CD14-positive monocyte (primary cell): ENCODE results near the gene ABL2. TPM values are rescaled to one million over a fixed set of nuclear protein-coding genes. Genes with fewer than 3 reads are reported as not detected.

Experiments used
- DNase-seq, 3 donors: peaks; one replicate each; pipeline ENCODE4 v3.0.0-alpha.2; 2011 to 2022
- H2AFZ ChIP-seq: 2 replicates; pipeline ENCODE4 v1.6.0; 2012; ENCODE audit warnings: mild to moderate bottlenecking, low read depth, low read length, inconsistent platforms; ENCODE audit not compliant: insufficient read depth, poor library complexity, severe bottlenecking
- H3K27ac ChIP-seq, 2 donors: 1 replicate in 1 of 2; 2 replicates in 1 of 2; pipeline ENCODE4 v1.5.1; 2012 to 2013; ENCODE audit warnings: low read length in 2 of 2, control low read depth in 1 of 2, inconsistent platforms in 1 of 2, low read depth in 1 of 2, mild to moderate bottlenecking in 1 of 2
- H3K27me3 ChIP-seq, 2 donors: one replicate each; pipeline versions ENCODE4 v1.6.0 to v1.6.1; 2011 to 2013; ENCODE audit warnings: low read length in 2 of 2; ENCODE audit not compliant: control insufficient read depth in 2 of 2, insufficient read depth in 2 of 2
- H3K36me3 ChIP-seq, 2 donors: replicated peaks in 1 of 2; 1 replicate in 1 of 2; 2 replicates in 1 of 2; pipeline versions ENCODE4 v1.5.1 to v1.6.1; 2012 to 2013; ENCODE audit warnings: low read length in 2 of 2, control low read depth in 1 of 2, inconsistent platforms in 1 of 2, mild to moderate bottlenecking in 1 of 2; ENCODE audit not compliant: insufficient read depth in 2 of 2, control insufficient read depth in 1 of 2
- H3K4me1 ChIP-seq, 2 donors: 1 replicate in 1 of 2; 2 replicates in 1 of 2; pipeline versions ENCODE4 v1.5.1 to v1.6.1; 2012 to 2013; ENCODE audit warnings: low read length in 2 of 2, control low read depth in 1 of 2, inconsistent platforms in 1 of 2, mild to moderate bottlenecking in 1 of 2, moderate library complexity in 1 of 2; ENCODE audit not compliant: insufficient read depth in 2 of 2, control insufficient read depth in 1 of 2
- H3K4me2 ChIP-seq: replicated peaks from 2 replicates; pipeline ENCODE3; 2012; ENCODE audit warnings: low read length, moderate library complexity, mild to moderate bottlenecking; ENCODE audit not compliant: poor library complexity, severe bottlenecking; ENCODE audit errors: extremely low read depth
- H3K4me3 ChIP-seq, 3 experiments: fragments of 200-600 bp in 1 of 3; sonication (generic) in 1 of 3; replicated peaks in 1 of 3; 1 replicate in 2 of 3; 2 replicates in 1 of 3; pipeline ENCODE4 v1.5.1; 2011 to 2013; ENCODE audit warnings: low read length in 3 of 3, mild to moderate bottlenecking in 3 of 3, control low read depth in 2 of 3, low read depth in 2 of 3, inconsistent platforms in 1 of 3, moderate library complexity in 1 of 3
- H3K79me2 ChIP-seq: 2 replicates; pipeline ENCODE4 v1.6.0; 2012; ENCODE audit warnings: mild to moderate bottlenecking, control low read depth, inconsistent platforms, low read length, moderate library complexity; ENCODE audit not compliant: insufficient read depth
- H3K9ac ChIP-seq: 2 replicates; pipeline ENCODE4 v1.6.0; 2017; ENCODE audit warnings: low read length, mild to moderate bottlenecking; ENCODE audit not compliant: insufficient read depth, poor library complexity, severe bottlenecking
- H3K9me3 ChIP-seq, 2 donors: replicated peaks in 1 of 2; 1 replicate in 1 of 2; 2 replicates in 1 of 2; pipeline versions ENCODE4 v1.5.1 to v1.6.1; 2012 to 2013; ENCODE audit warnings: low read length in 2 of 2, control low read depth in 1 of 2; ENCODE audit not compliant: control insufficient read depth in 1 of 2, insufficient read depth in 1 of 2
- H4K20me1 ChIP-seq: 2 replicates; pipeline ENCODE4 v1.6.0; 2012; ENCODE audit warnings: mild to moderate bottlenecking, low read length, control low read depth, moderate library complexity; ENCODE audit not compliant: insufficient read depth
- H3K27ac Mint-ChIP-seq, 7 donors: one replicate each; pipeline ENCODE4 v1.8.0; 2020; ENCODE audit warnings: mild to moderate bottlenecking in 7 of 7, mixed read lengths in 7 of 7, moderate library complexity in 6 of 7, inconsistent platforms in 2 of 7
- H3K27me3 Mint-ChIP-seq, 3 donors: one replicate each; pipeline ENCODE4 v1.8.0; 2021 to 2022; ENCODE audit warnings: low read depth in 3 of 3, mild to moderate bottlenecking in 3 of 3, mixed read lengths in 3 of 3, moderate library complexity in 3 of 3, inconsistent platforms in 1 of 3
- H3K36me3 Mint-ChIP-seq, 2 donors: one replicate each; pipeline ENCODE4 v1.8.0; 2020; ENCODE audit warnings: mixed read lengths in 2 of 2, inconsistent platforms in 1 of 2, mild to moderate bottlenecking in 1 of 2
- H3K4me1 Mint-ChIP-seq: one replicate; pipeline ENCODE4 v1.8.0; 2020; ENCODE audit warnings: mild to moderate bottlenecking, mixed read lengths
- H3K4me3 Mint-ChIP-seq, 2 donors: one replicate each; pipeline ENCODE4 v1.8.0; 2020; ENCODE audit warnings: mild to moderate bottlenecking in 2 of 2, mixed read lengths in 2 of 2, moderate library complexity in 1 of 2
- H3K9me3 Mint-ChIP-seq, 7 donors: one replicate each; pipeline ENCODE4 v1.8.0; 2020 to 2022; ENCODE audit warnings: mixed read lengths in 7 of 7, mild to moderate bottlenecking in 6 of 7, moderate library complexity in 6 of 7, inconsistent platforms in 2 of 7
- CTCF ChIP-seq: fragments of 200-600 bp; IDR thresholded peaks from one replicate; pipeline ENCODE4 v1.8.0; 2022; ENCODE audit warnings: antibody characterized with exemption, mild to moderate bottlenecking
- WGBS: methylation state at CpG from one replicate; pipeline ENCODE4 v1.1.5; 2013; ENCODE audit warnings: missing lambda C conversion rate; ENCODE audit not compliant: insufficient coverage; 5-methylcytosine and 5-hydroxymethylcytosine counted together
- intact Hi-C, 2 donors: fragments of 100-400 bp; cut with micrococcal nuclease; formaldehyde crosslinking; loops; one replicate each; pipeline versions ENCODE4 v1.15.0 to v1.15.1; 2023
- polyA plus RNA-seq, 3 donors: library from polyadenylated mRNA; depleted of rRNA in 1 of 3; unstranded in 2 of 3; stranded (reverse) in 1 of 3; fragments of 300-500 nt in 2 of 3; fragments of >200 nt in 1 of 3; fragmentation: Illumina TruSeq in 2 of 3; gene quantifications; 1 replicate in 2 of 3; 2 replicates in 1 of 3; pipeline ENCODE4 v1.2.3, GENCODE V29; 2012 to 2021

ABL2 gene
- polyA plus RNA-seq, 3 donors: 0.20 to 2.1 (median 1.4) TPM

DNA sequence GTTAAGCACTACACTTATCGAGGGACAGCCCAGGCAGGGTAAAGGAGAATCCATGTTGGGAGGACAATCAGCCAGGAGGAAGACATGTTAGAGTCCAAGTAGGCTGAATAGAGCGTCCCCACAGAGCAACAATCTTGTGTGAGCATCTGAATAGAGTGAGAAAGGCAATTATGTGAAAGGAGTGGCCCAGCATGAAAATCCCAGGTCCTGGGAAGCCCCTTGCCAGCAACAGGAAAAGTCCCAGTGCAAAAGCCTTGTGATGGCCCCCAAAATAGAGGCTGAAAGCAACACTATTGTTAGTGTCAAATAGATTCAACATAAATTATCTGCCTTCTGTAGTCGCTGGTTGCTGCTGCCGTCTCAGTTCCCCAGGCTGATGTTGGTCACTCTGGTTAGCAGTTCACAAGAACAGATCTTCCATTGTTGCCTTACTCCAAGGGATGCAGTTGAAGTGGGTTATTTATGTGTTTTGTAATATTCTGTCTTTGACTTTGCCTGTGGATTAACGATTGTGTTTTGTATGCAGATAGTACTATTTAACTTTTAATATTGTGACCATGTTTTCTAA is 12.1 kb upstream of the ABL2 start:
- no peak for DNase-seq
- Mint-ChIP-seq H3K4me3 (no peak overlapping the region), H3K27ac (no peak overlapping the region), H3K36me3 (no peaks in the 10 kb centered on the region), H3K27me3 (peaks cover 0 to 2% (median 0%) of the 10 kb centered on the region in 3 donors), H3K4me1 (no peaks in the 10 kb centered on the region), H3K9me3 (peaks cover 0 to 1% (median 0%) of the 10 kb centered on the region in 7 donors)
- no peaks in the 10 kb centered on the region for H3K9me3 ChIP-seq
- WGBS: 100% methylated on average over 2 of the region's 5 CpGs
- no peaks in the 10 kb centered on the region for H4K20me1 ChIP-seq
- H2AFZ ChIP-seq: no peak overlapping the region
- no peaks in the 10 kb centered on the region for H3K27me3 ChIP-seq
- H3K4me1 ChIP-seq: no peaks in the 10 kb centered on the region
- no peaks in the 10 kb centered on the region for H3K79me2 ChIP-seq
- H3K9ac ChIP-seq: no peak overlapping the region
- no peak overlapping the region for H3K4me3 ChIP-seq
- no peaks in the 10 kb centered on the region for H3K36me3 ChIP-seq
- no peak overlapping the region for H3K4me2 ChIP-seq
- TF ChIP-seq CTCF: no peak
- intact Hi-C loops: no loop called here
- no peak overlapping the region for H3K27ac ChIP-seq

- no peak overlapping the region for H3K9ac ChIP-seq
- no peak overlapping the region for H3K27ac Mint-ChIP-seq
- no peaks in the 10 kb centered on the region for H3K4me1 ChIP-seq
- 83% methylated on average over 1 of the region's 4 CpGs for WGBS
- no peaks in the 10 kb centered on the region for H3K79me2 ChIP-seq
- no peak overlapping the region for H3K4me3 ChIP-seq
- no peak for TF ChIP-seq CTCF
- no peaks in the 10 kb centered on the region for H4K20me1 ChIP-seq
- peaks cover 0 to 2% (median 0%) of the 10 kb centered on the region in 3 donors for H3K27me3 Mint-ChIP-seq
- H3K27ac ChIP-seq: no peak overlapping the region
- no peaks in the 10 kb centered on the region for H3K36me3 Mint-ChIP-seq
- DNase-seq: no peak
- H3K4me2 ChIP-seq: no peak overlapping the region
- peaks cover 0 to 2% (median 0%) of the 10 kb centered on the region in 7 donors for H3K9me3 Mint-ChIP-seq
- no peak overlapping the region for H2AFZ ChIP-seq
- no peaks in the 10 kb centered on the region for H3K9me3 ChIP-seq
- no peak overlapping the region for H3K4me3 Mint-ChIP-seq
- intact Hi-C loops: loop anchor here in 1 of 2 donors (5.0 kb wide), 1 partner anchor 140 kb away; no protein-coding TSS in a partner anchor
- H3K4me1 Mint-ChIP-seq: peaks cover 1% of the 10 kb centered on the region
- no peaks in the 10 kb centered on the region for H3K36me3 ChIP-seq
- no peaks in the 10 kb centered on the region for H3K27me3 ChIP-seq
These were observed 7.7 kb upstream of the ABL2 start for GRCh38 chr1:179237222-179237621.
